HUES64 (cell line): ENCODE results near the gene LYZL2.
A peak's percentile ranks its signal among the peaks of the same experiment; 100 is the strongest.
"Not testable (repeated sequence)": the region's sequence is repeated elsewhere in the genome, so short reads cannot be mapped to it uniquely, and the experiment has no call there.

Source experiments
- H3K27ac ChIP-seq: 2 replicates; pipeline ENCODE4 v1.7.0; 2013; ENCODE audit warnings: low read depth, low read length, inconsistent platforms
- H3K27me3 ChIP-seq: 2 replicates; pipeline ENCODE4 v1.6.1; 2013; ENCODE audit warnings: mild to moderate bottlenecking, low read length; ENCODE audit not compliant: insufficient read depth
- H3K36me3 ChIP-seq: 2 replicates; pipeline ENCODE4 v1.6.1; 2013; ENCODE audit warnings: mild to moderate bottlenecking, low read length; ENCODE audit not compliant: insufficient read depth
- H3K4me1 ChIP-seq: 2 replicates; pipeline ENCODE4 v1.6.1; 2013; ENCODE audit warnings: mild to moderate bottlenecking, low read length, moderate library complexity; ENCODE audit not compliant: insufficient read depth
- H3K4me3 ChIP-seq: 2 replicates; pipeline ENCODE4 v1.5.1; 2013; ENCODE audit warnings: mild to moderate bottlenecking, low read length, moderate library complexity
- H3K9ac ChIP-seq: 2 replicates; pipeline ENCODE4 v1.6.1; 2013; ENCODE audit warnings: mild to moderate bottlenecking, low read depth, low read length
- H3K9me3 ChIP-seq: 2 replicates; pipeline ENCODE4 v1.6.1; 2013; ENCODE audit warnings: low read depth, low read length; ENCODE audit not compliant: insufficient read depth
- WGBS: fragments of 150-250, 120-280 bp; methylation state at CpG from one replicate; pipeline ENCODE4 v1.1.7; 2013; ENCODE audit warnings: missing lambda C conversion rate; 5-methylcytosine and 5-hydroxymethylcytosine counted together

Gene LYZL2

GRCh38 chr10:30605341-30606121 is 24.0 kb downstream of the LYZL2 start:
- WGBS, result 65% methylated on average over 14 of the region's 16 CpGs
- not testable (repeated sequence) for H3K4me1 ChIP-seq, H3K27me3 ChIP-seq, H3K9me3 ChIP-seq, H3K9ac ChIP-seq, H3K36me3 ChIP-seq, H3K4me3 ChIP-seq, H3K27ac ChIP-seq

GRCh38 chr10:30603589-30603988 is 26.0 kb downstream of the LYZL2 start:
- Histone ChIP-seq H3K36me3 (no peaks in the 10 kb centered on the region), H3K9ac (no peak overlapping the region), H3K27me3 (peaks cover 13% of the 10 kb centered on the region), H3K4me1 (no peaks in the 10 kb centered on the region), H3K27ac (no peak overlapping the region), H3K4me3 (no peak overlapping the region), H3K9me3 (no peaks in the 10 kb centered on the region)
- 75% methylated on average over 3 of the region's 3 CpGs for WGBS

- Histone ChIP-seq H3K4me3 (no peak overlapping the region), H3K27ac (no peak overlapping the region), H3K9me3 (no peaks in the 10 kb centered on the region), H3K9ac (no peak overlapping the region), H3K4me1 (peaks cover 6% of the 10 kb centered on the region), H3K36me3 (no peaks in the 10 kb centered on the region), H3K27me3 (peaks cover 20% of the 10 kb centered on the region)
- WGBS, result 87% methylated on average over 1 of the region's 1 CpG
These were observed 26.8 kb downstream of the LYZL2 start for GRCh38 chr10:30602747-30603146.

- peaks cover 36% of the 10 kb centered on the region for H3K27me3 ChIP-seq
- WGBS, result 77% methylated on average over 2 of the region's 2 CpGs
These were observed 29.5 kb downstream of the LYZL2 start for GRCh38 chr10:30600005-30600404.

GRCh38 chr10:30598105-30598776 is 31.3 kb downstream of the LYZL2 start:
- Histone ChIP-seq H3K9me3 (no peaks in the 10 kb centered on the region), H3K27me3 (peaks cover 54% of the 10 kb centered on the region), H3K4me1 (peaks cover 17% of the 10 kb centered on the region), H3K36me3 (no peaks in the 10 kb centered on the region), H3K9ac (no peak overlapping the region), H3K27ac (no peak overlapping the region), H3K4me3 (no peak overlapping the region)
- WGBS, result 82% methylated on average over 6 of the region's 8 CpGs

More at GRCh38 chr10:30600005-30600404, 29.5 kb downstream of the LYZL2 start:
- no peaks in the 10 kb centered on the region for H3K9me3 ChIP-seq
- no peaks in the 10 kb centered on the region for H3K36me3 ChIP-seq
- H3K4me1 ChIP-seq, result peaks cover 17% of the 10 kb centered on the region
- no peak overlapping the region for H3K9ac ChIP-seq
- no peak overlapping the region for H3K4me3 ChIP-seq
- H3K27ac ChIP-seq, result no peak overlapping the region

GRCh38 chr10:30597433-30597824 is 32.1 kb downstream of the LYZL2 start:
- Histone ChIP-seq H3K4me1 (peaks cover 17% of the 10 kb centered on the region), H3K27ac (peak overlapping the region; percentile 4; the same call in 1 of the 2 replicates), H3K4me3 (peak overlapping the region; percentile 11), H3K27me3 (peaks cover 56% of the 10 kb centered on the region)
- 7% methylated on average over 5 of the region's 7 CpGs for WGBS
- H3K36me3 ChIP-seq, H3K9me3 ChIP-seq, H3K9ac ChIP-seq: not testable (repeated sequence)

- H3K4me3 ChIP-seq, result peak overlapping the region; percentile 11
- H3K4me1 ChIP-seq, result peaks cover 17% of the 10 kb centered on the region
- not testable (repeated sequence) for H3K9me3 ChIP-seq, H3K36me3 ChIP-seq, H3K9ac ChIP-seq
- peak overlapping the region; percentile 4; the same call in 1 of the 2 replicates for H3K27ac ChIP-seq
- 33% methylated on average over 8 of the region's 12 CpGs for WGBS
- H3K27me3 ChIP-seq, result peaks cover 61% of the 10 kb centered on the region
These were observed 32.8 kb downstream of the LYZL2 start for GRCh38 chr10:30596493-30597432.

GRCh38 chr10:30596013-30596412 is 33.5 kb downstream of the LYZL2 start:
- Histone ChIP-seq H3K9ac (no peak overlapping the region), H3K9me3 (no peaks in the 10 kb centered on the region), H3K4me1 (peaks cover 17% of the 10 kb centered on the region), H3K36me3 (no peaks in the 10 kb centered on the region), H3K27ac (no peak overlapping the region), H3K27me3 (peaks cover 65% of the 10 kb centered on the region), H3K4me3 (no peak overlapping the region)
- 65% methylated on average over 6 of the region's 6 CpGs for WGBS

GRCh38 chr10:30594077-30594476 is 35.5 kb downstream of the LYZL2 start:
- 92% methylated on average over 4 of the region's 4 CpGs for WGBS
- Histone ChIP-seq H3K9ac (no peak overlapping the region), H3K36me3 (no peaks in the 10 kb centered on the region), H3K4me3 (no peak overlapping the region), H3K27me3 (peaks cover 59% of the 10 kb centered on the region), H3K9me3 (no peaks in the 10 kb centered on the region), H3K4me1 (peaks cover 17% of the 10 kb centered on the region), H3K27ac (no peak overlapping the region)

- 88% methylated on average over 3 of the region's 3 CpGs for WGBS
- H3K27ac ChIP-seq, result not testable (repeated sequence)
These were observed 36.8 kb downstream of the LYZL2 start for GRCh38 chr10:30592770-30593169.

GRCh38 chr10:30591249-30591670 is 38.3 kb downstream of the LYZL2 start:
- peaks cover 5% of the 10 kb centered on the region; the same call in 1 of the 2 replicates for H3K4me1 ChIP-seq
- WGBS, result 4% methylated on average over 5 of the region's 5 CpGs
- no peak overlapping the region for H3K4me3 ChIP-seq
- H3K36me3 ChIP-seq, result no peaks in the 10 kb centered on the region
- no peak overlapping the region for H3K27ac ChIP-seq
- no peaks in the 10 kb centered on the region for H3K9me3 ChIP-seq
- H3K27me3 ChIP-seq, result peaks cover 44% of the 10 kb centered on the region
- no peak overlapping the region for H3K9ac ChIP-seq

More at GRCh38 chr10:30592770-30593169, 36.8 kb downstream of the LYZL2 start:
- not testable (repeated sequence) for H3K36me3 ChIP-seq, H3K9ac ChIP-seq, H3K9me3 ChIP-seq, H3K4me3 ChIP-seq
- Histone ChIP-seq H3K4me1 (peaks cover 12% of the 10 kb centered on the region), H3K27me3 (peaks cover 48% of the 10 kb centered on the region)
